Ishikawa (cell line): ENCODE data around the gene AGPS.

Experiments used
- CEBPB ChIP-seq: IDR thresholded peaks from 2 replicates; pipeline ENCODE4 v1.6.1; 2012
- CREB1 ChIP-seq: IDR thresholded peaks from 2 replicates; pipeline ENCODE4 v1.6.1; 2012; ENCODE audit warnings: low read depth
- EGR1 ChIP-seq: IDR thresholded peaks from 2 replicates; pipeline ENCODE4 v1.6.1; 2012
- EP300 ChIP-seq: IDR thresholded peaks from 2 replicates; pipeline ENCODE4 v1.6.1; 2012; ENCODE audit warnings: borderline replicate concordance
- FOXM1 ChIP-seq: IDR thresholded peaks from 2 replicates; pipeline ENCODE4 v1.6.1; 2012; ENCODE audit warnings: low read depth, borderline replicate concordance
- MAX ChIP-seq: IDR thresholded peaks from 2 replicates; pipeline ENCODE4 v1.6.1; 2012
- NFIC ChIP-seq: IDR thresholded peaks from 2 replicates; pipeline ENCODE4 v1.6.1; 2012
- RAD21 ChIP-seq: IDR thresholded peaks from 2 replicates; pipeline ENCODE4 v1.6.1; 2012; ENCODE audit warnings: low read depth
- REST ChIP-seq: IDR thresholded peaks from 2 replicates; pipeline ENCODE4 v1.6.1; 2012; ENCODE audit warnings: low read depth, mild to moderate bottlenecking
- TAF1 ChIP-seq: IDR thresholded peaks from 2 replicates; pipeline ENCODE4 v1.6.1; 2012; ENCODE audit warnings: low read depth, mild to moderate bottlenecking
- TCF12 ChIP-seq: IDR thresholded peaks from 2 replicates; pipeline ENCODE4 v1.6.1; 2012; ENCODE audit warnings: low read depth
- TEAD4 ChIP-seq: IDR thresholded peaks from 2 replicates; pipeline ENCODE4 v1.6.1; 2012
- USF1 ChIP-seq: IDR thresholded peaks from 2 replicates; pipeline ENCODE4 v1.6.1; 2012
- YY1 ChIP-seq: IDR thresholded peaks from 2 replicates; pipeline ENCODE4 v1.6.1; 2012; ENCODE audit warnings: low read depth
- ZBTB7A ChIP-seq: IDR thresholded peaks from 2 replicates; pipeline ENCODE4 v1.6.1; 2012; ENCODE audit warnings: low read depth

AGPS gene

GRCh38 chr2:177550264-177551200, 158.0 kb downstream of the AGPS start:
- TF ChIP-seq ZBTB7A (no peak), FOXM1 (no peak), YY1 (no peak), CEBPB (no peak), EP300 (no peak), RAD21 (no peak), CREB1 (no peak), TEAD4 (no peak)

GRCh38 chr2:177551989-177552421, 159.4 kb downstream of the AGPS start:
- no peak for TF ChIP-seq ZBTB7A
- TF ChIP-seq TAF1, result 0 out of 2 replicates have a peak, but pooled peaks have one; percentile 9

- TF ChIP-seq USF1 (peak; percentile 59), MAX (peak; percentile 69), TCF12 (peak; percentile 74; the same call in 1 of the 2 replicates), FOXM1 (no peak), YY1 (peak; percentile 83), TAF1 (0 out of 2 replicates have a peak, but pooled peaks have one; percentile 8)
Measured at GRCh38 chr2:177552422-177553175, 160.0 kb downstream of the AGPS start.

GRCh38 chr2:177553176-177553884, 160.8 kb downstream of the AGPS start:
- TF ChIP-seq NFIC, result no peak
- TF ChIP-seq FOXM1, result no peak
- no peak for TF ChIP-seq EP300
- TF ChIP-seq CEBPB, result no peak
- TF ChIP-seq EGR1, result no peak
- no peak for TF ChIP-seq MAX
- TF ChIP-seq TCF12, result no peak
- no peak for TF ChIP-seq TEAD4
- TF ChIP-seq TAF1, result no peak
- TF ChIP-seq REST, result no peak
- no peak for TF ChIP-seq USF1
- no peak for TF ChIP-seq ZBTB7A
- no peak for TF ChIP-seq CREB1
- TF ChIP-seq RAD21, result no peak
- no peak for TF ChIP-seq YY1

GRCh38 chr2:177554365-177554764, 161.8 kb downstream of the AGPS start:
- TF ChIP-seq TEAD4 (no peak), NFIC (no peak), EGR1 (no peak), TAF1 (no peak), RAD21 (no peak)

GRCh38 chr2:177556153-177556552, 163.6 kb downstream of the AGPS start:
- no peak for TF ChIP-seq EGR1
- no peak for TF ChIP-seq CREB1
- no peak for TF ChIP-seq CEBPB
- no peak for TF ChIP-seq RAD21
- TF ChIP-seq NFIC, result no peak
- TF ChIP-seq REST, result no peak
- TF ChIP-seq EP300, result no peak
- TF ChIP-seq USF1, result no peak
- TF ChIP-seq TCF12, result no peak
- TF ChIP-seq MAX, result no peak
- no peak for TF ChIP-seq FOXM1
- TF ChIP-seq ZBTB7A, result no peak
- no peak for TF ChIP-seq YY1
